ENCODE results near the gene BMP5.
A peak's percentile ranks its signal among the peaks of the same experiment; 100 is the strongest.

Gene BMP5

GRCh38 chr6:55708711-55709110 lies 166.7 kb downstream of the BMP5 start:
- no peak for DNase-seq (ENCODE audit: low read depth in 2 of 2)

- no peak for DNase-seq (ENCODE audit: low read depth in 2 of 2)
Observed at GRCh38 chr6:55705451-55706440, 169.6 kb downstream of the BMP5 start.

- DNase-seq (ENCODE audit: low read depth in 2 of 2), result peak in 1 of 2 experiments; percentile 16
Observed at GRCh38 chr6:55704421-55704820, 171.0 kb downstream of the BMP5 start.

Data from fibroblast of skin of left quadriceps (primary cell).